Measurements from ENCODE around the gene HM13. TPM values are rescaled to one million over a fixed set of nuclear protein-coding genes. Genes with fewer than 3 reads are reported as not detected.

Gene HM13
- total and polyA plus RNA-seq, 2 of the 13 experiments (the other 11 are each of a cell fraction or from before 2014, with no cell fraction given) = 118 to 243 TPM

DNA sequence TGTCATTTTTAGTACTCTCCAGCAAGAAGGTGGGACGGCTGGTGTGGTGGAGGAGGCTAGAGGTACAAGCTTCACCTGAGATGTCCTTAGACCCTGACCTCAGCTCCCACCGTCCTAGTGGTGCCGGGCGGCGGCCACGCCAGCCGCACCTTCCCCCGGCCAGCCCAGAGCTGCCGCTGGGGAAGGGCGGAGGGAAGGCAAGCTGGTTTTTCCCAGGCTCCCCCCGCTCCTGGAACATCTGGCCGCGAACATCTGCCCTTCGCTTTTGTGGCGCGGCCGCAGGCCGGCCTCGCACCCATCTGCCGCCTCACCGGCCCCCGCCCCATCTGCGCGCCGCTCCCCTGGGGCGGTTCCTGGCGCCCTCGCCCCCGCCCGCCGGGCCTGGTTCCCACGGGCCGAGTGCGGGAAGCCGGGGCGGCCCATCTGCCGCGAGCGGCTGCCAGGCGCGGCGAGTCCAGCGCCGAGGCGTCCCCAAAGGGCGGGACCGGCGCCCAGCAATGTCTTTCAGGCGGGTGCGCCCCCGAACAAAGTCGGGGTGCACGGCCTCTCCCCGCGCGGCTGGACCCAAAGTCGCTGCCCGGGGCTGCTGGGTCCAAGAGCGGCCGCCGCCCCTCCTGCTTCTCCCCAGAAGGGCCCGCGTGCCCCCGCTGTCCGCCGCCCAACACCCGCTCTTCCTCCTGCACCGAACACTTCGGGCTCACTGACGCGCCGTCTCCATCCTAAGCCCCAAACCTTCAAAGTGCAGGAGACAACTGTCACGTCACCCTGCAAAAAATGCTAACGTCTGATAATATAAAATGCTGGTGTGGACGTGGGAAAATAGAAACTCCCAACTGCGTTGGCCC, 73.5 kb downstream of the HM13 start (continued):
- TF ChIP-seq FOXP4 (CRISPR knock-in tag; IDR thresholded peaks at IDR 0.05) (no peak), ZNF616 (CRISPR knock-in tag; IDR thresholded peaks at IDR 0.05; ENCODE audit: low read depth) (peak; percentile 51; the same call in 1 of the 2 replicates), NKX3-1 (CRISPR knock-in tag; IDR thresholded peaks at IDR 0.05) (no peak), SSRP1 (CRISPR knock-in tag; IDR thresholded peaks at IDR 0.05) (no peak; the same call in 1 of the 2 replicates), IRX3 (CRISPR knock-in tag; IDR thresholded peaks at IDR 0.05; ENCODE audit: borderline replicate concordance, low read depth) (no peak; the same call in 1 of the 2 replicates), SMYD3 (CRISPR knock-in tag; IDR thresholded peaks at IDR 0.05) (no peak), SMAD1 (CRISPR knock-in tag; IDR thresholded peaks at IDR 0.05; ENCODE audit: borderline replicate concordance, low read depth) (0 out of 2 replicates have a peak, but pooled peaks have one; percentile 44), ZNF564 (CRISPR knock-in tag; IDR thresholded peaks at IDR 0.05) (peak; percentile 55; the same call in 1 of the 2 replicates), MED8 (CRISPR knock-in tag; IDR thresholded peaks at IDR 0.05; ENCODE audit: insufficient replicate concordance) (no peak), NFIB (CRISPR knock-in tag; IDR thresholded peaks at IDR 0.05; ENCODE audit: borderline replicate concordance) (no peak), ZNF543 (CRISPR knock-in tag; IDR thresholded peaks at IDR 0.05) (no peak), HMGA1 (CRISPR knock-in tag; conservative IDR thresholded peaks at IDR 0.05) (no peak), SOX6 (IDR thresholded peaks at IDR 0.05) (no peak), SOX6 (CRISPR knock-in tag; IDR thresholded peaks at IDR 0.05) (peak; percentile 0; the same call in 1 of the 2 replicates), ZNF20 (CRISPR knock-in tag; IDR thresholded peaks at IDR 0.05) (peak; percentile 92), ZNF75D (CRISPR knock-in tag; IDR thresholded peaks at IDR 0.05; ENCODE audit: borderline replicate concordance) (no peak), REST (IDR thresholded peaks at IDR 0.05; ENCODE audit: borderline replicate concordance in 1 of 2, low read depth in 1 of 2, low read length in 2 of 2) (no peak), ATRX (CRISPR knock-in tag; IDR thresholded peaks at IDR 0.05; ENCODE audit: borderline replicate concordance) (no peak), KDM5A (IDR thresholded peaks at IDR 0.05; ENCODE audit: borderline replicate concordance, low read length) (no peak; the same call in 1 of the 2 replicates), KAT8 (CRISPR knock-in tag; IDR thresholded peaks at IDR 0.05) (no peak), MYNN (CRISPR knock-in tag; IDR thresholded peaks at IDR 0.05; ENCODE audit: low read depth) (no peak)
- TF ChIP-seq, protein P1, sequence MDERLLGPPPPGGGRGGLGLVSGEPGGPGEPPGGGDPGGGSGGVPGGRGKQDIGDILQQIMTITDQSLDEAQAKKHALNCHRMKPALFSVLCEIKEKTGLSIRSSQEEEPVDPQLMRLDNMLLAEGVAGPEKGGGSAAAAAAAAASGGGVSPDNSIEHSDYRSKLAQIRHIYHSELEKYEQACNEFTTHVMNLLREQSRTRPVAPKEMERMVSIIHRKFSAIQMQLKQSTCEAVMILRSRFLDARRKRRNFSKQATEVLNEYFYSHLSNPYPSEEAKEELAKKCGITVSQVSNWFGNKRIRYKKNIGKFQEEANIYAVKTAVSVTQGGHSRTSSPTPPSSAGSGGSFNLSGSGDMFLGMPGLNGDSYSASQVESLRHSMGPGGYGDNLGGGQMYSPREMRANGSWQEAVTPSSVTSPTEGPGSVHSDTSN (CRISPR knock-in tag; IDR thresholded peaks at IDR 0.05) = no peak
- TF ChIP-seq, protein P2, sequence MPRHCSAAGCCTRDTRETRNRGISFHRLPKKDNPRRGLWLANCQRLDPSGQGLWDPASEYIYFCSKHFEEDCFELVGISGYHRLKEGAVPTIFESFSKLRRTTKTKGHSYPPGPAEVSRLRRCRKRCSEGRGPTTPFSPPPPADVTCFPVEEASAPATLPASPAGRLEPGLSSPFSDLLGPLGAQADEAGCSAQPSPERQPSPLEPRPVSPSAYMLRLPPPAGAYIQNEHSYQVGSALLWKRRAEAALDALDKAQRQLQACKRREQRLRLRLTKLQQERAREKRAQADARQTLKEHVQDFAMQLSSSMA (CRISPR knock-in tag; IDR thresholded peaks at IDR 0.05) = no peak

All from HepG2 (cell line).